SU-DHL-6 (cell line): ENCODE measurements around the gene LGR6.

ENCODE experiments used
- CTCF ChIP-seq: fragments of 200-600 bp; sonication (generic); IDR thresholded peaks from one replicate; pipeline ENCODE4 v1.5.1; 2017; ENCODE audit warnings: antibody characterized with exemption, mild to moderate bottlenecking, low read length, moderate library complexity; ENCODE audit not compliant: insufficient read depth, poor library complexity, severe bottlenecking
- EZH2phosphoT487 ChIP-seq: fragments of 200-600 bp; sonication (generic), shearing (Covaris generic); conservative IDR thresholded peaks from 2 replicates; pipeline ENCODE4 v1.6.1; 2018; ENCODE audit warnings: mild to moderate bottlenecking, antibody characterized with exemption, low read length, moderate library complexity, mixed read lengths

GRCh38 chr1:202182040-202182877, 11.3 kb upstream of the LGR6 start:
- TF ChIP-seq CTCF (no peak), EZH2phosphoT487 (no peak)
